Spinal cord (tissue), 10 donors: Measurements from ENCODE around the gene YWHAB. TPM values are rescaled to one million over a fixed set of nuclear protein-coding genes. Genes with fewer than 3 reads are reported as not detected.

ENCODE experiments used
- DNase-seq, 6 donors: peaks; one replicate each; pipeline versions ENCODE4 v3.0.0 to v3.0.0-alpha.2; 2013 to 2015; ENCODE audit warnings: low spot score in 6 of 6, low read depth in 4 of 6
- H3K27ac ChIP-seq: one replicate; pipeline ENCODE4 v1.5.1; 2013; ENCODE audit warnings: low read depth, low read length, control low read depth
- H3K27me3 ChIP-seq: one replicate; pipeline ENCODE4 v1.6.1; 2013; ENCODE audit warnings: low read length; ENCODE audit not compliant: control insufficient read depth, insufficient read depth
- H3K36me3 ChIP-seq: one replicate; pipeline ENCODE4 v1.6.1; 2013; ENCODE audit warnings: low read length; ENCODE audit not compliant: control insufficient read depth, insufficient read depth
- H3K4me1 ChIP-seq: one replicate; pipeline ENCODE4 v1.6.1; 2013; ENCODE audit warnings: low read length; ENCODE audit not compliant: control insufficient read depth, insufficient read depth
- H3K4me3 ChIP-seq: one replicate; pipeline ENCODE4 v1.5.1; 2013; ENCODE audit warnings: low read depth, low read length, control low read depth
- H3K9me3 ChIP-seq: one replicate; pipeline ENCODE4 v1.6.1; 2013; ENCODE audit warnings: low read length; ENCODE audit not compliant: control insufficient read depth, insufficient read depth
- WGBS: methylation state at CpG from one replicate; pipeline ENCODE4 v1.1.5; 2013; ENCODE audit warnings: missing lambda C conversion rate; ENCODE audit not compliant: insufficient coverage; 5-methylcytosine and 5-hydroxymethylcytosine counted together
- polyA plus RNA-seq, 2 donors: library from polyadenylated mRNA; unstranded; fragments of 120-200 nt; gene quantifications; one replicate each; pipeline ENCODE4 v1.2.1, GENCODE V29; 2013; ENCODE audit not compliant: insufficient read length in 2 of 2
- total RNA-seq, 2 donors: library from RNA; depleted of rRNA in 1 of 2; stranded (reverse); fragments of 120-200 nt in 1 of 2; fragments of >200 nt in 1 of 2; gene quantifications; one replicate each; pipeline versions ENCODE4 v1.2.3 to v1.2.4, GENCODE V29; 2013 to 2014
- donor health status: healthy.

The YWHAB gene
- total and polyA plus RNA-seq, 4 donors, result 139 to 381 (median 267) TPM

DNA sequence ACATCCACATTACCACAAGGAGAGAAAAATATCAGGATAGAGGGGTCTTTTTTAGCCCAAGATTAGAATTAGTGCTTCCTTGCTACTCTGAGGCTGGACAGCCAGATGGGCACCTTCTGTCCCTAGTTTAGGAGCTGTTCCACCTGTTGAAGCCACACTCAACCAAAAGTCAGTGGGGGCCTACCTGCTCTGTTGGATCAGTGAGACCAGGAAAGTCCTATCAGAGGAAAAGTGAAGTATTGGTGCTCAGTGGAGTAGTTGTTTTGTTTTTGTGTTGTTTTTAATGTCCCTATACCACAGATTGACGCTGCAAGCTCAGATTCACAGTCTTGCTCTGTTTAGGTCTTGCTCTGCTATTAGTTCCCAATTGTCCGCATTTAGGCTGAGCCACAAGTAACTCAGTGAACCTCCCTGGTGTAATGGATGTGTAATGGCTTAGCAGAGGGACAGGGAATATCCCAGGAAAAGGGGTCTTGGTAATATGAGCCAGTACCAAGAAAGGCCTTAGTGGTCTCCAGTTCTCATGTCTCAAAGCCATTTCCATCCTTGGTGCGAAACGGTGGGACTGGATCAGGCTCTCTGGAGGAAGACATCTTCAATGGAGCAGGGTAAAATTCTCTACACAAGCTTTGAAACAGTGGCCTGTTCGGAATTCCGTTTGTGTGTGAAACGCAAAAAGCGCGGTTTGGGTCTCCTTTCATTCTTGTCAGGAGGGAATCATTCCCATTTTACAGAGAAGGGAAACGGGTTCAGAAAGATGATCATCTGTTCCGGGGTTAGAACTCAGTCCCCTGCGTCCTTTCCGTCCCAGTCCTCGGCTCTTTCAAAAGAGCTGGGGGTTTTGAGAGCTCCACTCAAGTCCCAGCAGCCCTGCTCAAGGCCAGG is 23.7 kb downstream of the YWHAB start:
- Histone ChIP-seq H3K4me3 (peak overlapping the region; percentile 53), H3K36me3 (peaks cover 5% of the 10 kb centered on the region), H3K9me3 (no peaks in the 10 kb centered on the region), H3K27me3 (no peaks in the 10 kb centered on the region), H3K4me1 (peaks cover 15% of the 10 kb centered on the region), H3K27ac (no peak overlapping the region)
- DNase-seq, result no peak
- 21% methylated on average over 10 of the region's 14 CpGs for WGBS

DNA sequence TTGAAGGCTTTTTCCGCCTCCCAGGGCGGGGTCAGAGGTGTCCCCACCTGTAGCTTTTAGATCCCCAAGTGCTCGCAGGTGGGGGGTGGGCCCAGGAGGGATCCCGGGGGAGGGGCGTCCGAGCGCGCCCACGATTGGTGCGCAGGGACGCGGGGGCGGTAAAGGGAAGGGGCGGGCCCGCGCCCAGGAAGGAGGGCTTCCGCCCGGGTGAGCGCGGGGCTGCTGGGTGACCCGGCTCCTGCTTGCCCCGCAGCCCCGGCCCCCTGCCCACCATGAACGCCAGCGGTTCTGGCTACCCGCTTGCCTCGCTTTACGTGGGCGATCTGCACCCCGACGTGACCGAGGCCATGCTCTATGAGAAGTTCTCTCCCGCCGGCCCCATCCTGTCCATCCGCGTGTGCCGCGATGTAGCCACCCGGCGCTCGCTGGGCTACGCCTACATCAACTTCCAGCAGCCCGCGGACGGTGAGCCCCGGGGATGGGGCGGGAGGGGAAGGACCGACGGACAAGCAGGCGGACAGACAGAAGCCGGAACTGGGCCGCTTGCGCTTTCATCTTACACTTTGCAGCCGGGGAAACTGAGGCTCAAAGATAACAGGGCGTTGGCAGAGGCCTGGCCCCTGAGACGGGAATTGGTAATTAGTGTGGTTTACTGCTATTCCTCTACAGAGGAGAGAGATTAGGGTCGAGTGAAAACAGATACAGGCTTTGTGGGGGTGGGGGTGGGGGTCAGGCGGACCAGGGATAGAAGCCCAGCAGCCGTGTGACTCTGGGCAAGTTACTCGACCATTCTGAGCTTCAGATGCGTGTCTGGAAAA is 24.6 kb downstream of the YWHAB start, which contains the start of gene PABPC1L:
PABPC1L (plus strand) TSS at position 189 of the 818 bp plus-strand sequence; CDS start at position 273, 84 bp downstream.
- Histone ChIP-seq H3K36me3 (peaks cover 5% of the 10 kb centered on the region), H3K4me3 (peak within 1 kb of the TSS; percentile 53), H3K9me3 (no peaks in the 10 kb centered on the region), H3K27me3 (no peaks in the 10 kb centered on the region), H3K4me1 (peaks cover 15% of the 10 kb centered on the region), H3K27ac (no peak within 1 kb of the TSS)
- DNase-seq, result peak in 3 of 6 donors; percentile 9 to 75 (median 65)
- under 1% methylated on average over 61 of the region's 61 CpGs for WGBS

DNA sequence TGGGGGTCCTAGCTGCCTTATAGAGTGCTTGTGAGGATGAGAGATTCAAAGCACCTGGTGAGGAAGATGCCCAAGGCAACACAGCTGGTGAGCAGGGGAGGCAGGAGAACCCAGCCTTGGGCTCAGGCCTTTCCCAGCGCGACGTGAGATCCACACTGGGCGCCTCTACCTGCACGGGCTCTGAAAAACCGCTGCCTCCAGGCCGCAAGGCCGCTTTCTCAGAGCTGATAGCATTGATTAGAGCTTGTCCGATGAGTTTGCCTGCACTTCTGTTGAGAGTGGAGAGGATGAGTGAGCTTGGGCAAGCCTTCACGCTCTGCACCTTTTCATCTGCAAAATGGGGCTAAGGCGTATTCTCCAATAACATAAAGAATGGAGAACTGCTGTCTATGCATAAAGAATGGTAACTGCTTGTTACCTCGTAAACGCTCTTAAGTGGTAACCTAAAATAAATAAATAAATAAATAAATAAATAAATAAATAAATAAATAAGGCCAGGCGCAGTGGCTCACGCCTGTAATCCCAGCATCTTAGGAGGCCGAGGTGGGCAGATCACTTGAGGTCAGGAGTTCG is 25.3 kb downstream of the YWHAB start:
- Histone ChIP-seq H3K4me1 (peaks cover 15% of the 10 kb centered on the region), H3K9me3 (no peaks in the 10 kb centered on the region), H3K27ac (no peak overlapping the region), H3K27me3 (no peaks in the 10 kb centered on the region), H3K36me3 (peaks cover 5% of the 10 kb centered on the region), H3K4me3 (peak overlapping the region; percentile 53)
- 62% methylated on average over 10 of the region's 17 CpGs for WGBS
- DNase-seq, result peak in 2 of 6 donors; percentile 2 to 3

DNA sequence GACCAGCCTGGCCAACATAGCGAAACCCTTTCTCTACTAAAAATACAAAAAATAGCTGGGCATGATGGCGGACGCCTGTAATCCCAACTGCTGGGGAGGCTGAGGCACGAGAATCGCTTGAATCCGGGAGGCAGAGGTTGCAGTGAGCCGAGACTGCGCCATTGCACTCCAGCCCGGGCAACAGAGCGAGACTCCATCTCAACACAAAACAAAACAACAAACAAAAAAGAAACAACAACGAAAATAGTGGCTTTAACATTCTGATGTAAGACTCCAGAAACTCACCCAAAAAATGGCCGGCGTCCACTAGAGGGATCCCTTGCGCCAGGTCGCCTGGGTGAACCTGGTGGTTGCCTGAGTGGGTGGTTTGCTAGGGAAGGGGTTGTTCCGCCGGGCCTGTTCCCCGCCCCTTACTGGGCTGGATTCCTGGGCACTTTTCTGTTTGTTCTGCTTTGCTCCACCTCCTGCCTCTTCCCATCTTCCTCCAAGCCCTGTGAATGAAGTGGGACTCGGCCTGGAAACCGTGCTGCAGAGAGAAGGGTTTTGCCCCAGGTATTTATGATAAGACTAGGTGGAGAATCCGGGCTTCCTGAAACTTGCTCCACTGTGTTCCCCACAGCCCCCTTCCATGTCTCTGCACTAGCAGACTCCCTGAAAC is 25.9 kb downstream of the YWHAB start:
- Histone ChIP-seq H3K27me3 (no peaks in the 10 kb centered on the region), H3K27ac (no peak overlapping the region), H3K9me3 (no peaks in the 10 kb centered on the region), H3K4me3 (no peak overlapping the region), H3K36me3 (peaks cover 5% of the 10 kb centered on the region), H3K4me1 (peaks cover 15% of the 10 kb centered on the region)
- WGBS, result 75% methylated on average over 9 of the region's 21 CpGs
- peak in 2 of 6 donors; percentile 12 to 16 for DNase-seq

DNA sequence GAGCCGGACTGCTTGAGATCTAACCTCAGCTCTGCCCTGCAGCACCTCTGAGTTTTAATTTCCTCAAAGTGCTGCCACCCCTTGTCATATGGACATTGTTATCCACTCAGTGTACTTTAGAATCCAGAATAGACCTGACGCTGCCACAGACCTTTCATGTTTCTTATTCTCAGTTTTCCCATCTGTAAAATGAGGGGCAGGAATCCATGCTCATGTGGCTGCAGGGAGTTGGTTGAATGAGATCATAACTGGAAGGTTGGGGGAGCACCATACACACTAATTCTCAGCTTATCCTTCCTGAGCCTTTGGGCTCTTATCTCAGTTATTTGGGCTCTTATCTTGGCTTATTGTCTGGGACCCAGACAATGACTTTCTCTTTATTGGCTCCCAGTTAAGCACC is 26.7 kb downstream of the YWHAB start:
- Histone ChIP-seq H3K4me3 (no peak overlapping the region), H3K27ac (no peak overlapping the region), H3K4me1 (peaks cover 15% of the 10 kb centered on the region), H3K9me3 (no peaks in the 10 kb centered on the region), H3K36me3 (peaks cover 6% of the 10 kb centered on the region), H3K27me3 (no peaks in the 10 kb centered on the region)
- DNase-seq, result no peak
- no CpG with 5 or more reads among the region's 2 CpGs for WGBS

DNA sequence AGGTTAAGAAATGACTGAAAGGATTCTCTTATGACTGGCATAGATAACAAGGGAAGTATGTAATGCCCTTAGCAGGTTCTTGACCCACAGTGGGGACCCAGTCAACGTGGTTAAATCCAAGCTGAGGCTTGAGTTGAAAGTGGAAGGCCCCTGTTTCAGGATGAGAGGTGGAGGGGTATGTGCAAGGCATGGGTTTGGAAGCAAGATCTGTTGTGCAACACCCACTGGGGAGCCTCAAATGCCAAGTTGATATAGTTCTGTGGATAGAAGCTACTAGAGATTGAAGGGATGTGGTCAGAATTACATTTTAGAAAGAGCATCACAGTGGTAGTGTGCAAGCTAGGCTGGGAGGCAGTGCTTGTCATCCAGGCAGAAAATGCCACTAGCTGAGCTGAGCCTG is 29.4 kb downstream of the YWHAB start:
- WGBS, result 80% methylated on average over 1 of the region's 1 CpG
- no peak overlapping the region for H3K27ac ChIP-seq
- no peaks in the 10 kb centered on the region for H3K27me3 ChIP-seq
- H3K4me1 ChIP-seq, result peaks cover 9% of the 10 kb centered on the region
- no peaks in the 10 kb centered on the region for H3K9me3 ChIP-seq
- no peak overlapping the region for H3K4me3 ChIP-seq
- no peak for DNase-seq
- H3K36me3 ChIP-seq, result peaks cover 12% of the 10 kb centered on the region

DNA sequence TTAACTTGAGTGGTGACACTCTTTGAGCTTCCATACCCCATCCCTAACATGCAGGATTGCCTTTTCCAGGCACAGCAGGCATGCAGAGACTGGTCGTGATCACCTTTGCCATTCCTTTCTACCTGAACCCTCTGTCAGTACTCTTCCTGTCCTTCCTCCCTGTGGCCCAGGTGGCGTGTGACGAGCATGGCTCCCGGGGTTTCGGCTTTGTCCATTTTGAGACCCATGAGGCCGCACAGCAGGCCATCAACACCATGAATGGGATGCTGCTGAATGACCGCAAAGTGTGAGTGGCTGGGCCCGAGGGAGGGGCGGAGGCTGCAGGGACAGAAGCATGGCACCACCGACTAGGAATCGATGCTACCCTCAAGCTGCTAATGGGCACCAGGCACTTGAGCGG is 31.1 kb downstream of the YWHAB start:
- no peak overlapping the region for H3K27ac ChIP-seq
- H3K4me1 ChIP-seq, result no peaks in the 10 kb centered on the region
- peaks cover 15% of the 10 kb centered on the region for H3K36me3 ChIP-seq
- H3K27me3 ChIP-seq, result no peaks in the 10 kb centered on the region
- no peak for DNase-seq
- H3K9me3 ChIP-seq, result no peaks in the 10 kb centered on the region
- 84% methylated on average over 11 of the region's 12 CpGs for WGBS
- H3K4me3 ChIP-seq, result no peak overlapping the region

DNA sequence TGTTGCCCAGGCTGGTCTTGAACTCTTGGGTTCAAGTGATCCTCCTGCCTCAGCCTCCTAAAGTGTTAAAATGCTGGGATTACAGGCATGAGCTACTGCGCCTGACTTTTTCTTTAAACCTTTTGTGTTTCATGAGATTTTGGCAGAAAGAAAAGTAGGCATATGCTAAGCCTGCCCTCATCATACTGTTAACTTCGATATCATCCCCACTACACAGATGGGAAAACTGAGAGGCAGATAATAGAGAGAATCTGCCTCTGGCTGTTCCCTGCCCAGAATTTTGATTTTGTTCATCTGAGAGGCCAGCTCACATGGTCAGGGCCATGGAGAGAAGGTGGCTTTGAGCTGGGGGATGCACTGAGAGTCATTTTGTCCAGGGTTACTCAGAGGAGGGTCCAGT is 31.9 kb downstream of the YWHAB start:
- Histone ChIP-seq H3K27ac (no peak overlapping the region), H3K9me3 (no peaks in the 10 kb centered on the region), H3K36me3 (peaks cover 18% of the 10 kb centered on the region), H3K27me3 (no peaks in the 10 kb centered on the region), H3K4me1 (no peaks in the 10 kb centered on the region), H3K4me3 (no peak overlapping the region)
- no peak for DNase-seq
- no CpG with 5 or more reads among the region's 2 CpGs for WGBS

DNA sequence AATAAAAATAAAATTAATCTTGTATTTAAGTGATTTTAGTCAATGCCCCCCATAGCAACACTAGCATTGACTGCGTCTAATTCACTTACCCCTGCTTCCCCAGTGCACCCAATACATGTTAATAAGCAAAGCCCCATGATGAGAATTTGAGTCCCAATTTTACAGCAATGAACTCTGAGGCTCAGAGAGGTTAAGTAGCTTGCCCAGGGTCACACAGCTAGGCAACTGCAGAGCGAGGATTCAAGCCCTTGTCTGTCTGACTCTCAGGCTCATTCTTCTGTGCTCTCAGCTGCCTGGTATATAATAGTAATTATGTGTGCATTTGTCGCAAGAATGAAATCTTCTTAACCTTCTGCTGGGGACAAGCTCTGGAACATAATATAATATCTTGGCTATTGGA is 32.8 kb downstream of the YWHAB start:
- 100% methylated on average over 1 of the region's 3 CpGs for WGBS
- Histone ChIP-seq H3K4me1 (no peaks in the 10 kb centered on the region), H3K27me3 (no peaks in the 10 kb centered on the region), H3K9me3 (no peaks in the 10 kb centered on the region), H3K36me3 (peaks cover 19% of the 10 kb centered on the region), H3K4me3 (no peak overlapping the region), H3K27ac (no peak overlapping the region)
- no peak for DNase-seq
